AG09309 (cell line): ENCODE results near the gene SERPINA6.

Experiments
- DNase-seq: peaks from one replicate; pipeline ENCODE4 v3.0.0-alpha.2; 2010; ENCODE audit warnings: low read depth
- H3K4me3 ChIP-seq: 2 replicates; pipeline ENCODE4 v1.5.1; 2011; ENCODE audit warnings: mild to moderate bottlenecking, low read depth, low read length, moderate library complexity; ENCODE audit not compliant: control insufficient read depth
- TF ChIP-seq, protein P1 (sequence below): IDR thresholded peaks from 2 replicates; pipeline ENCODE4 v1.5.1; 2011; ENCODE audit warnings: mild to moderate bottlenecking, low read depth, low read length, inconsistent platforms; ENCODE audit not compliant: insufficient read depth, control insufficient read depth; ENCODE audit errors: missing control alignments

SERPINA6 gene

DNA sequence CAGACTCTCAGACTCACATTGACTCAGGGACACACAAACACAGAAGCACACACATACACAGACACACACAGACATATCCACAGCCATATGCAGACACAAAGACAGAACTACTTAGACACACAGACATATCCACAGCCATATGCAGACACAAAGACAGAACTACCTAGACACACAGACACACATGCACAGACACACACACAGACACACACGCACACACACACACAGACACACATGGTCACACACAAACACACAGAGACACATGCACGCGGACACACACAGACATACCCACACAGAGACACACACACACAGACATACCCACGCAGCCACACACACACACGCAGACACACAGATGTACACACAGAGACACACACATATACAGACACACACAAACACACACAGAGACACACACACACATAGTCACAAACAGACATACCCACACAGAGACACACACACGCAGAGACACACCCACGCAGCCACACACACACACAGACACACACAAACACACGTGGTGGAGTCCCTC, 39.5 kb upstream of the SERPINA6 start:
- no peak for DNase-seq
- TF ChIP-seq, protein P1, sequence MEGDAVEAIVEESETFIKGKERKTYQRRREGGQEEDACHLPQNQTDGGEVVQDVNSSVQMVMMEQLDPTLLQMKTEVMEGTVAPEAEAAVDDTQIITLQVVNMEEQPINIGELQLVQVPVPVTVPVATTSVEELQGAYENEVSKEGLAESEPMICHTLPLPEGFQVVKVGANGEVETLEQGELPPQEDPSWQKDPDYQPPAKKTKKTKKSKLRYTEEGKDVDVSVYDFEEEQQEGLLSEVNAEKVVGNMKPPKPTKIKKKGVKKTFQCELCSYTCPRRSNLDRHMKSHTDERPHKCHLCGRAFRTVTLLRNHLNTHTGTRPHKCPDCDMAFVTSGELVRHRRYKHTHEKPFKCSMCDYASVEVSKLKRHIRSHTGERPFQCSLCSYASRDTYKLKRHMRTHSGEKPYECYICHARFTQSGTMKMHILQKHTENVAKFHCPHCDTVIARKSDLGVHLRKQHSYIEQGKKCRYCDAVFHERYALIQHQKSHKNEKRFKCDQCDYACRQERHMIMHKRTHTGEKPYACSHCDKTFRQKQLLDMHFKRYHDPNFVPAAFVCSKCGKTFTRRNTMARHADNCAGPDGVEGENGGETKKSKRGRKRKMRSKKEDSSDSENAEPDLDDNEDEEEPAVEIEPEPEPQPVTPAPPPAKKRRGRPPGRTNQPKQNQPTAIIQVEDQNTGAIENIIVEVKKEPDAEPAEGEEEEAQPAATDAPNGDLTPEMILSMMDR = no peak
- H3K4me3 ChIP-seq = no peak overlapping the region

GRCh38 chr14:94361682-94362081, 38.5 kb upstream of the SERPINA6 start:
- DNase-seq = no peak
- TF ChIP-seq, protein P1 = no peak
- H3K4me3 ChIP-seq = no peak overlapping the region

DNA sequence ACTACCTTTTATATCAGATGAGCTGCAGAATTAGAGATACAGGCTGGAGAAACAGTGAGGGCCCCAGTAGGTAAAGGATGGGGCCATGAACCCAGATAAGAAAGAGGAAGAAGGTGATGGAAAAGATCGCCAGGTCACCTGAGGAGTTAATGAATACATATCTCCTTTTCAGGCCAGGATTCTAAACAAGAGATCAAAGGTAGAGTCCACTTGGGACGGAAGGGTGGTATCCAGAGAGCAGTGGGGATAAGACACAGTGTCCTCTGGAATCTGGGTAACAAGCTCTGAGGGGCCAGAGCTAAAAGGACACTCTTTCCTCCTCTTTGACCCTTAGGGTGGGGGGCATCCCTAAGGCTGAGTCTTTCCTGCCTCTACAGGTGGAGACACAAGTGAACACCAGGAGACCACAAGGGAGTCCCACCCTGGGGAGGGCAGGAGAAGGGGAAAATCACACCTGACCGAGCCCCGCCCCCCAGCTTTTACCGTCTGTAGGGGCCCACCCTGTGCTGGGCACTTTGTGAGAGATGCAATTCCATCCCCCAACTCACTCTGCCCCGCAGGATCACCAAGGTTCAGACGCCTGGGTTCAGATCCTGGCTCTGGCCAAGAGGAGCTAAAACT, 37.9 kb upstream of the SERPINA6 start:
- no peak for DNase-seq
- TF ChIP-seq, protein P1 = no peak
- no peak overlapping the region for H3K4me3 ChIP-seq

DNA sequence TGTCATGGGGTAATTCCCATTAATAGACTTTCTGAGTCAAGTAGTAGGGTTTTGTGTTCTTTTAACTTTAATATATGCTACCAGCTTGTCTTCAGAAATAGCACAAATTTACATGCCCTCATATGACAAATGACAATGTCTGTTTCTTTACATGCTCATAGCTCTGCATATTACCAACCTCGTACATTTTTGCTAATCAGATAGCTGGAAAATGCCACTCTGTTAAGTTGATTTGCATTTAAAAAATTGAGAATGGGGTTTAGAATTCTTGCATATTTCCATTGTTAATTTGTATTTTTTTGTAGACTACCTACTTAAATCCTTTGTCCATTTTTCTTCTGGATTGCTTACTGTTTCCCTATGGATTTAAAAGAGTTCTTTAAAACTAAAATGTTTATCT, 34.0 kb upstream of the SERPINA6 start:
- no peak for DNase-seq
- TF ChIP-seq, protein P1 = no peak
- H3K4me3 ChIP-seq = no peak overlapping the region

DNA sequence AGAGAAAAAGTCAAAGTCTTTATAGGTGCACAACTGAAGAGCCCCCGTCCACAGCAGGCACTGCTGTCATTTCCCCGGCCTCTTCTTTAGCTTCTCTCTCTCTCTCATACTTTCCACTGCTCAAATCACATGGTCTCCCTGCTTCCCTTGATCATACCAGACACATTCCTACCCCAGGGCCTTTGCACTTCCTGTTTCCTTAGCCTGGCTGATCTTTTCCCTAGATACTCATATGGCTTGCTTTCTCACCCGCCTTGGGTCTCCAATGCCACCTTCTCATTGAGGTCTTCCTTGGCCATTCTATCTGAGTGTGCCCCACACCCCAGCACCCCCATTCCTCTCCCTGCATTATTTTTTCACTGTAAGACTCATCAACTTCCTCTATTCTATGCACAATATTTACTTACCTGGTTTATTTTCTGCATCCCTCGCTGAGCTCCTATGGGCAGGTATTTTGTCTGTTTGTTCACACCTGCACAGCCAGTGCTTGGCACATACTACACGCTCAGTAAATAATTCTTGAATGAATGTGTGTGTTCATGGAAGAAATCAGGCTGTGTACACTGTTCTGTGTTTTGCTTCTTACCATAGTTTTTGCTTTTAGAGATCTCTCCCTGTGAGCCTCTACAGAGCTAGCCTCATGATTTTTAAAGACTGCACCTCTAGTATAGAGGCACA, 33.4 kb upstream of the SERPINA6 start:
- H3K4me3 ChIP-seq = no peak overlapping the region
- DNase-seq = no peak
- TF ChIP-seq, protein P1 = no peak

- no peak overlapping the region for H3K4me3 ChIP-seq
- TF ChIP-seq, protein P1 = peak; percentile 68
- no peak for DNase-seq
Observed at GRCh38 chr14:94355191-94355794, 32.2 kb upstream of the SERPINA6 start.
